H9 (cell line): ENCODE results near the gene SMARCA2. TPM values are rescaled to one million over a fixed set of nuclear protein-coding genes. Genes with fewer than 3 reads are reported as not detected.

Experiments used
- DNase-seq: peaks from one replicate; pipeline ENCODE4 v3.0.0-alpha.2; 2017
- H2AFZ ChIP-seq: one replicate; pipeline ENCODE4 v1.6.1; 2013; ENCODE audit warnings: mild to moderate bottlenecking, low read length, control low read depth, moderate library complexity
- H2AK5ac ChIP-seq: 2 replicates; pipeline ENCODE4 v1.6.1; 2013; ENCODE audit warnings: low read length, control low read depth, mixed read lengths; ENCODE audit not compliant: insufficient read length
- H2BK120ac ChIP-seq: one replicate; pipeline ENCODE4 v1.6.1; 2013; ENCODE audit warnings: low read depth, mild to moderate bottlenecking, low read length, control low read depth, inconsistent platforms; ENCODE audit not compliant: poor library complexity, severe bottlenecking
- H2BK12ac ChIP-seq: 2 replicates; pipeline ENCODE4 v1.6.1; 2013; ENCODE audit warnings: low read length, control low read depth, mixed read lengths, low read depth; ENCODE audit not compliant: insufficient read length
- H2BK15ac ChIP-seq: 2 replicates; pipeline ENCODE4 v1.6.1; 2013; ENCODE audit warnings: low read depth, low read length, control low read depth
- H2BK20ac ChIP-seq: one replicate; pipeline ENCODE4 v1.6.1; 2013; ENCODE audit warnings: low read depth, mild to moderate bottlenecking, low read length, control low read depth, inconsistent platforms; ENCODE audit not compliant: poor library complexity, severe bottlenecking
- H2BK5ac ChIP-seq: 2 replicates; pipeline ENCODE4 v1.6.1; 2013; ENCODE audit warnings: low read length, control low read depth, mixed read lengths; ENCODE audit not compliant: insufficient read length
- H3K14ac ChIP-seq: 2 replicates; pipeline ENCODE4 v1.6.1; 2013; ENCODE audit warnings: low read length, control low read depth; ENCODE audit not compliant: insufficient read depth
- H3K18ac ChIP-seq: 2 replicates; pipeline ENCODE4 v1.6.1; 2013; ENCODE audit warnings: low read depth, mild to moderate bottlenecking, mixed read lengths, low read length, control low read depth; ENCODE audit not compliant: insufficient read length
- H3K23ac ChIP-seq: 2 replicates; pipeline ENCODE4 v1.6.1; 2013; ENCODE audit warnings: low read length, control low read depth, mixed read lengths, low read depth; ENCODE audit not compliant: insufficient read length
- H3K23me2 ChIP-seq: 2 replicates; pipeline ENCODE4 v1.6.1; 2013; ENCODE audit warnings: low read depth, mild to moderate bottlenecking, mixed read lengths, low read length, control low read depth; ENCODE audit not compliant: insufficient read length, poor library complexity, severe bottlenecking
- H3K27ac ChIP-seq: 2 replicates; pipeline ENCODE4 v1.5.1; 2013; ENCODE audit warnings: low read length, control low read depth, mixed read lengths, low read depth; ENCODE audit not compliant: insufficient read length
- H3K27me3 ChIP-seq: 2 replicates; pipeline ENCODE4 v1.6.1; 2013; ENCODE audit warnings: low read length, control low read depth, inconsistent platforms; ENCODE audit not compliant: insufficient read depth
- H3K4ac ChIP-seq: 2 replicates; pipeline ENCODE4 v1.6.1; 2013; ENCODE audit warnings: low read depth, mild to moderate bottlenecking, control low read depth, inconsistent platforms, low read length, moderate library complexity
- H3K4me1 ChIP-seq: 2 replicates; pipeline ENCODE4 v1.6.1; 2013; ENCODE audit warnings: low read length, control low read depth, inconsistent platforms; ENCODE audit not compliant: insufficient read depth
- H3K4me2 ChIP-seq: 2 replicates; pipeline ENCODE4 v1.6.1; 2013; ENCODE audit warnings: low read length, control low read depth, mixed read lengths; ENCODE audit not compliant: insufficient read length, insufficient read depth
- H3K56ac ChIP-seq: 2 replicates; pipeline ENCODE4 v1.6.1; 2013; ENCODE audit warnings: low read depth, mild to moderate bottlenecking, mixed read lengths, low read length, control low read depth; ENCODE audit not compliant: insufficient read length
- H3K79me1 ChIP-seq: 2 replicates; pipeline ENCODE4 v1.6.1; 2013; ENCODE audit warnings: low read depth, mild to moderate bottlenecking, moderate library complexity, low read length, control low read depth, inconsistent platforms; ENCODE audit not compliant: insufficient read depth, poor library complexity, severe bottlenecking
- H3K79me2 ChIP-seq: 2 replicates; pipeline ENCODE4 v1.6.1; 2013; ENCODE audit warnings: low read length, control low read depth, inconsistent platforms; ENCODE audit not compliant: insufficient read depth
- H3K9ac ChIP-seq: 2 replicates; pipeline ENCODE4 v1.6.1; 2013; ENCODE audit warnings: low read length, control low read depth, mixed read lengths; ENCODE audit not compliant: insufficient read length; ENCODE audit errors: extremely low read depth
- H3K9me3 ChIP-seq: one replicate; pipeline ENCODE4 v1.6.1; 2013; ENCODE audit warnings: low read depth, low read length, inconsistent platforms; ENCODE audit not compliant: control insufficient read depth
- H3T11ph ChIP-seq: one replicate; pipeline ENCODE4 v1.6.1; 2013; ENCODE audit warnings: mild to moderate bottlenecking, low read length, control low read depth, inconsistent platforms
- H4K20me1 ChIP-seq: one replicate; pipeline ENCODE4 v1.6.1; 2013; ENCODE audit not compliant: control insufficient read depth, insufficient read length, insufficient read depth
- H4K5ac ChIP-seq: 2 replicates; pipeline ENCODE4 v1.6.1; 2013; ENCODE audit warnings: low read depth, mild to moderate bottlenecking, mixed read lengths, low read length, control low read depth; ENCODE audit not compliant: insufficient read length
- H4K8ac ChIP-seq: replicated peaks from 2 replicates; pipeline ENCODE4 v1.6.1; 2013; ENCODE audit warnings: low read length, control low read depth, mixed read lengths, low read depth; ENCODE audit not compliant: insufficient read length
- H4K91ac ChIP-seq: 2 replicates; pipeline ENCODE4 v1.6.1; 2013; ENCODE audit warnings: low read depth, mild to moderate bottlenecking, moderate library complexity, mixed read lengths, low read length, control low read depth; ENCODE audit not compliant: insufficient read length
- H3K27ac Mint-ChIP-seq, 3 experiments: 2 replicates in 2 of 3; 3 replicates in 1 of 3; pipeline ENCODE4 v1.8.0; 2020 to 2021; ENCODE audit warnings: mixed read lengths in 3 of 3, mild to moderate bottlenecking in 1 of 3, moderate library complexity in 1 of 3
- H3K27me3 Mint-ChIP-seq: 2 replicates; pipeline ENCODE4 v1.8.0; 2021; ENCODE audit warnings: low read depth, mild to moderate bottlenecking, moderate library complexity, mixed read lengths
- H3K36me3 Mint-ChIP-seq, 3 experiments: 2 replicates in 2 of 3; 3 replicates in 1 of 3; pipeline ENCODE4 v1.8.0; 2020 to 2021; ENCODE audit warnings: low read depth in 3 of 3, mixed read lengths in 3 of 3; ENCODE audit not compliant: insufficient read depth in 1 of 3
- H3K4me1 Mint-ChIP-seq, 2 experiments: 2 replicates each; pipeline ENCODE4 v1.8.0; 2020; ENCODE audit warnings: mixed read lengths in 2 of 2
- H3K4me3 Mint-ChIP-seq, 2 experiments: 2 replicates in 1 of 2; 3 replicates in 1 of 2; pipeline ENCODE4 v1.8.0; 2020 to 2021; ENCODE audit warnings: mild to moderate bottlenecking in 2 of 2, mixed read lengths in 2 of 2, moderate library complexity in 1 of 2
- H3K9me3 Mint-ChIP-seq, 2 experiments: 2 replicates in 1 of 2; 3 replicates in 1 of 2; pipeline ENCODE4 v1.8.0; 2020; ENCODE audit warnings: mild to moderate bottlenecking in 2 of 2, mixed read lengths in 2 of 2, moderate library complexity in 1 of 2
- CTCF ChIP-seq: fragments of 200-600 bp; sonication (generic); conservative IDR thresholded peaks from 3 replicates; pipeline ENCODE4 v1.8.0; 2021; ENCODE audit warnings: antibody characterized with exemption, mild to moderate bottlenecking
- WGBS: extraction: QIAGEN DNeasy Blood & Tissue Kit; methylation state at CpG from one replicate; pipeline ENCODE4 v1.1.7; 2013; ENCODE audit warnings: missing lambda C conversion rate, low lambda C conversion rate, mixed read lengths; ENCODE audit not compliant: insufficient read length; ENCODE audit errors: extremely low coverage; 5-methylcytosine and 5-hydroxymethylcytosine counted together
- total RNA-seq: library from RNA; stranded (reverse); gene quantifications from 2 replicates; pipeline ENCODE4 v1.2.1, GENCODE V29; 2021

Gene SMARCA2
- total RNA-seq, 1 experiment from 2014 or later: 15.3 TPM

GRCh38 chr9:2059274-2059929 is 44.3 kb downstream of the SMARCA2 start:
- no peaks in the 10 kb centered on the region for H3K9me3 ChIP-seq
- H3K27ac ChIP-seq: no peak overlapping the region
- no peaks in the 10 kb centered on the region for H3K27me3 ChIP-seq
- peaks cover 4% of the 10 kb centered on the region; the same call in 1 of the 2 replicates for H3K4me1 ChIP-seq
- H3K9me3 Mint-ChIP-seq: no peaks in the 10 kb centered on the region
- H3K27ac Mint-ChIP-seq: no peak overlapping the region
- no peak overlapping the region for H4K91ac ChIP-seq
- H3K23me2 ChIP-seq: no peaks in the 10 kb centered on the region
- H2BK5ac ChIP-seq: no peak overlapping the region
- no peak overlapping the region for H3K56ac ChIP-seq
- no peak overlapping the region for H4K5ac ChIP-seq
- H3K4me1 Mint-ChIP-seq: peaks cover 6 to 8% of the 10 kb centered on the region in 2 experiments
- H3K36me3 Mint-ChIP-seq: peaks cover 0 to 2% (median 0%) of the 10 kb centered on the region in 3 experiments; a peak in 1 of 7 replicates
- no peak overlapping the region for H3K9ac ChIP-seq
- no peak overlapping the region for H3K4me2 ChIP-seq
- WGBS: no CpG with 5 or more reads among the region's 5 CpGs
- H2BK20ac ChIP-seq: no peak overlapping the region
- TF ChIP-seq CTCF: no peak
- H3K4me3 Mint-ChIP-seq: no peak overlapping the region
- H3K18ac ChIP-seq: no peak overlapping the region
- H3K79me1 ChIP-seq: no peaks in the 10 kb centered on the region
- no peak overlapping the region for H3K23ac ChIP-seq
- no peaks in the 10 kb centered on the region for H3K79me2 ChIP-seq
- no peak overlapping the region for H2AFZ ChIP-seq
- no peaks in the 10 kb centered on the region for H4K20me1 ChIP-seq
- H4K8ac ChIP-seq: no peak overlapping the region
- DNase-seq: no peak
- H2BK15ac ChIP-seq: no peak overlapping the region
- H2BK120ac ChIP-seq: no peak overlapping the region
- no peak overlapping the region for H3K14ac ChIP-seq
- H3T11ph ChIP-seq: no peak overlapping the region
- H3K27me3 Mint-ChIP-seq: no peaks in the 10 kb centered on the region; the same call in none of the 2 replicates
- H3K4ac ChIP-seq: no peak overlapping the region
- no peak overlapping the region for H2BK12ac ChIP-seq
- H2AK5ac ChIP-seq: no peak overlapping the region
